HG03565 (cell line): ENCODE measurements around the gene C8B.

ENCODE experiments used
- ATAC-seq: cut with Tn5 transposase; IDR thresholded peaks from one replicate; pipeline ENCODE4 v1.9.1; 2021; ENCODE audit warnings: mild to moderate bottlenecking, moderate library complexity; ENCODE audit not compliant: unreplicated experiment

Gene C8B

DNA sequence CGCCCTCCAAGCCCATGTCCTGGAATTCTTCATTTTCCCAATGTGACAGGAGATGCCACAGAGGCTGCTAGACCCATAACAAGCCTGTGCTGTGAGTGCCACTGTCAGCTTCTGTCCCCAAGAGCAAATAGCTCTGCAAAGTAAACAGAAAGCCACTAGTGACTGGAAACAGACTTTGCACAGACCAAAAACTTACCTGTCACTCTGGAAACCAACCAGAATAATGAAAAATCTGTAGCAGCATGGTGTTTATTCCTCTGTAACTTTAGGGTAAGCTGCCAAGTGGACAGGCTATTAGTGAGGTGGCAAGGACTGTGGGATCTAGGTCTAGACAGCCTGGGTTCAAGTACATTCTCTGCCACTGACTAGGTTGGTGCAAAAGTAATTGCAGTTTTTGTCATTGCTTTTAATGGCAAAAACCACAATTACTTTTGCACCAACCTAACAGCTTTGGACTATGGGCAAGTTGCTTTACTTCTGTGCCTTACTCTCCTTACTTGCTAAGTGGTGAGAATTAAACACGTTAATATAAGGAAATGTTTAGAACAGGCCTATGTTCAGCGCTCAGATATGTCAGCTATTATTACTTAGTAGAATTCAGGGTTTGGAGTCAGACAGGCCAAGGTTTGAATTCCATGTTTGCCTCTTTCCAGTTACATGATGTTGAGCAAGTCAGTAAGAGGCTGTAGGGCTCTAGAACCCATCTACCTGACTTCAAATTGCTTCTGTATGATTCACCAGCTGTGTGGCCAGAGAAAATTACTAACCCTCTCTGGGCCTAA is at the start of gene C8B:
C8B (minus strand) TSS at position 100 of the 782 bp plus-strand sequence; CDS start at position 33, 67 bp downstream.
- ATAC-seq = no peak

DNA sequence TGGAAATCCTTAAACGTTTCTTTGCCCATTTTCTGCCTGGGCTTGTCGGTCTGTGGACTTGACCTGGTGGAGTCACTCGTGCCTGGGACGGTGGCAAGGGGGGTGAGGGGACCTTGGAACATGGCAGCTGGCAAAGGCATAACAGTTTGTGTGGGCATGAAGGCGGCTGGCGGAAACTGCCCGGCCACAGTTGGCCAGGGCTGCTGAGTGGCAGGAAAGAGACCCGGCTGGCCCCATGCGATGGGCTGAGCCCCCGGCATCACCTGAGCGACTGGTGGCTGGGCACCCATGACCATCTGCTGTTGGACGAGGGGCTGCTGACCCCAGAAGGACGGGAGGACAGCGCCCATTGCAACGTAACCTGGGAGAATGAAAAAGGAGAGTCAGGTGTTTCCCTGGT is 49.3 kb upstream of the C8B start:
- no peak for ATAC-seq

DNA sequence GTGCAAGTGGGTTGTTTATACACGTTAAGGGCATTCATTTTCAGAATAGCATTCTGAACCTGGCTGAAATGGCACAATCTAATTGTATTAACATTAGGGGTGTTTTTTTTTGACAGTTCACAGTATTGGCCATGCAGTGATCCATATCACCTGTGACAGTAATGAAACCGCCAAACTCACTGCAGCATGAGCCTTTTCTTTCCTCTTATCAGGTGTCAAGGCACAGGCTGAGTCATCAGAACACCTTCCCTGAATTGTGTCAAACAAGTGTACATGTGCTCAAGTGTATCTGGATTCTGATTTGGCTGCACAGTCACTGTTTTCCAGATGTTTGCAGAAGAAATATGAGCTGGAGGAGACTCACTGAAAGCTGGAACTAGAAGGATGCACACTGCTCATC is 47.7 kb upstream of the C8B start:
- no peak for ATAC-seq

DNA sequence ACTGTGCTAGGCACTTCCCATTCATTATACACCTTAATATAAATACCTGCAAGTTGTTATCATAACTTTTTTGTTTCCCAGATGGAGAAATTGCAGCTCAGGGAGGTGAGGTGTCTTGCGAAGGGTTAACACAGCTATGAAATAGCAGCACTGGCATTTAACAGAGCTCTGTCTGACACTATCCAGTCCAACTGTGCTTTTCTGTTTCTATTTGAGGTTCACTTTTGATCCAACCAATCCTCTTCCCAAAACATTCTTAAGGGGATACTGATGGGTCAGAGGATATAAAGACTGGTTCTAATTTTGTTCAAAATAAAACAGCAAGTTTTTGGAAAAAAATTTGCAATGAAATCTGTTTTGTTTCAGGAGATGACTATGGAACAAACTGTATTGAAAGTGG is 46.5 kb upstream of the C8B start:
- no peak for ATAC-seq

DNA sequence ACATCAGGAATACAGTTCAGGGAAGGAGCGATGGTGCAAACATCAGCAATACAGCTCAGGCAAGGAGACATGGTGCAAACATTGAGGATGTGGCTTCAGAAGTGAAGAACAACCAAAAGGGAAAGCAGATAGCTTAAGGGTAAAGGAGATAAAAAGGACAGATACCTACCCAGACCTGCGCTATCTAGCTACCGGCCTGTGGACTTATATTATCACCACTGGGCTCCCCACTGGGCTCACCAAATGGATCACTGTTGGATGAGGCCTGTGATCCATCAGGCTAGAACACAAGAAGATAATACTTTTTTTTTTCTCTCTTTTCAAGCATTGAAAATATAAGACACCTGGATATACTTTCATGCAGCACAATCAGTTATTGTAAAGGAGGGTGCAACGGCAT is 44.7 kb upstream of the C8B start:
- ATAC-seq = no peak

DNA sequence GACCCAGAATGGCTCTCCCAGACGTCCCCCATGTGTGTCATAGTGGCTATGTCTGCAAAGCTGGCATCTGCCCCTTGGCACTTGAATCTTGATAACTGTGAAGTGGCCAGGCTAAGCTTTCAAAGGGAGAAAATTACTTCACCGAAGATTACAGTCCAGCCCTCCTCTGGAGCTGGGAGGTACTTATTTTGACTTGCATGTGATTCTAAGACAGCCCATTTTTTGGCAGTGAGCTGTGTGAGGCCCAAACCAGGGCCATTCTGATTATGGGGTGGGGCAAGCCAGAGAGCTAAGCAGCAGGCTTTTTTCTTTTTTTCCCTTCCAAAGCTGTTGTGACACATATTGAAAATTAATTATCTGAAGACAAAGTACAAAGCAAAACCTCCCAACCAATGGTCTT is 42.1 kb upstream of the C8B start:
- ATAC-seq = no peak

DNA sequence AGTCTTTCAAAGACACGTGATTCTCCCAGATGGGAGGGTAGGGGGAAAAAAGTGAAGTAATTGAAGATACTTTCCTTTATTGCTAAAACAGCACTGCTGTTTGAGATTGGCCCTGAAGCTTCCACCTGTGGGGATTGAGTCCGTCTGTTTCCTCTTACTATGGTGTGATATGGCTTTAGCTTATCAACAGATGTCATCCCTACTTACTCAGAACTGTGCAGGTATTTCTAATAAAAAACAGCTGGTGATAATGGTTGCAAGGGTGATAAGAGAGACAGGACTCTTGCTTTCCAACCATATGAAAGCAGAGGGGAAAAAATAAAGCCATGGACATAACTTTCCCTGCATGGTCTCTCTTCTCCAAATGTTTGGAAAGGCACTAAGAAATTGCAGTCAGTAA is 41.7 kb upstream of the C8B start:
- ATAC-seq = no peak

DNA sequence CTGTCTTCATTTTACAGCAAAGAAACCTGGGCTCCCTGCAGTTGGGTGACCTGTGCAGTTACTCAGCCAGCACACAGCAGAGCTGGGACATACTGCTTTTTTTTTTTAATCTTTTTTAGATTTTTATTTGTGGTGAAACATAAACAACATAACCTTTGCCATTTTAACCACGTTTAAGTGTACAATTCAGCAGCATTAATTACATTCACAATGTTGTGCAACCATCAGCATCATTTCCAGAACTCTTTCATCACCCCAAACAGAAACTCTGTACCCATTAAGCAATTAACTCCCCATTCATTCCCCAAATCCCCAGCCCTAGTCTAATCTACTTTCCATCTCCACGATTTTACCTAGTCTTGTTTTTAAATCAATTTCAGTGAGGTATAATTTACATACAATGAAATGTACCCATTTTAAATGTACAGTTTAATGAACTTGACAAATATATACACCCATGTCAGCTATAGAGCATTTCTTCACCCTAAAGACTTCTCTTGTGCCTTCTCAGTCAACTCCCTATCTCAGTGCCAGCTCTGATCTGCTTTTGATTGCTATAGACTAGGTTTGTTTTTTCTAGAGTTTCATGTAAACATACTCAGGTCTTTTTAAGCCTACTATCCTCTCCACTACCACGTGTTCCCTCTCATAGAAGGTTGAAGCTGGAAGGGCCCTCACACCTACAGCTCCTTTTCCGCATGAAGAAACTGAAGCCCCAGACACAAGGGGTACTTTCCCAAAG is 37.8 kb upstream of the C8B start:
- no peak for ATAC-seq

DNA sequence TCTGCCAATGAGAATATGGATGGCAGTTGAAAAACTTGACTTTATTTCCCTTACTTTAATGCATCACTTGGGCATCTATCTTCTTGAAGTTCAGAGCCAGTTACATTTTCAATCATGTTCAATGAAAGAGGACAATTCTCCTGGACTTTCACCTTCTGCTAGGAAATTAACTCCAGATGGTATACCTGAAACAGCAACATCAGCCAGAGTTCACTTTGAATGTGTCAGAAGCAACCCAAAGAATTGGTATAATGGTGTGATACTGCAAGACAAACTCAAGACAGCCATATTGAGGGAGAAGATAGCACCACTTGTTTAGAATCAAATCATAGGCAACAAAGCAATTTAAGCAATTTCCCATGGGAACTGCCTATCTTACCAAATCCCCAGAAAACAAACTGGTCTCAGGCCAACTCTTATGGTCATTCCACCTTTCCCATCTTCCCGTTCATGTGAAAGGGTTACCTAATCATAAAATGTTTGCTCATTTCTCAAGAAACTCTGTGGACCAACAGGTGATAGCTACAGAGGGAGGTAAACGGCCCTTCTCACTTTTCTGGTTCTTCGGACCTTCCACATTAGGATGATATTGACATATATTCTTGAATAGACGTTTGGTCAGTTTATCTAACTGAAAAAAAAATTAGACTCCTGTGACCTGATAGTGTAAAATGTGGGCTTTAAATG is 29.7 kb upstream of the C8B start:
- ATAC-seq = no peak

DNA sequence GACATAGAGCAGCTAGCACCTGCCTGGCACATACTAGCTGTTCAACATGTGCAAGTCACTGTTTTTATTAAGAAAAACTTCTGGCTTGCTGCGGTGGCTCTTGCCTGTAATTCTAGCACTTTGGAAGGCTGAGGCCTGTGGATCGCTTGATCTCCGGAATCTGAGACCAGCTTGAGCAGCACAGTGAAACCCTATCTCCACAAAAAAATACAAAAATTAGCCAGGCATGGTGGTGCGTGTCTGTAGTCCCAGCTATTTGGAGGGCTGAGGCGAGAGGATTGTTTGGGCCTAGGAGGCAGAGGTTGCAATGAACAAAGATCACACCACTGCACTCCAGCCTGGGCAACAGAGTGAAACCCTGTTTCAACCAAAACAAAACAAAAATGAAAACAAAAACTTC is 27.7 kb upstream of the C8B start:
- ATAC-seq = no peak

DNA sequence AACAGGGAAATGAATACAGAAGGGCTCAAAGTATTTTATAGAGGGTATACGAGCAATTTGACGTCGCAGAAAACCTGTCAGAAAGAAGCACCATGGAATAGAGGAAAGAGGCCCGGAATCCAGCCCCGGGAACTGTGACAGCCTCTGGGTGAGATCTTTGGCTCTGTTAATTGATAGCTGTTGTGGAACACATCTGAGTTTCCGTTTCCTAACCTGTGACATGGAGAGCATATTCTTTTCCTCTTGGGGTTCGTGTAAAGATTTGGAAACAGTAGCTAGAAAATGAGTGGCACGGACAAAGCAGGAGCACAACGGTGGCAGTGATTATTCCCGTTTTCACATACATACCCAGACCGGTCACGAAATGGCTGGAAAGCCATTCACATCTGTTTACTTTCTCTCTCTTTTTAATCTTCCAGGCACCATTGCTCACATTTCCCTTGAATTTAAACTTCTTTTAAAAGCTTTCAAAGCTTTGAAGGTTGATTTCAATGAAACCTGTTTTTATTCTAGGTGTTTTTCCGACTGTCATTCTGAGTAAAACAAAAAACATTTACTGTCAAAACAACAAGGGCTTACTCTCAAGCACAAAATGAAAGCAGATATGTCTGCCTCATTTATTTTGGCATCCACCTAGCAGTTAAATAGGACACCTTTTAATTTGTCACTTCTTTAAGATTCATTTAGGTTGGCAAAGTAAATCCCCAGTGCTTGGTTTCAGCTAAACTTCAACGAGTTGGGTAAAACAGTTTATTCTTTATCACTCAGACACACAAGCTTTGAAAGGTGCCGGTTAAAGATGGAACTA is 26.7 kb upstream of the C8B start:
- no peak for ATAC-seq

DNA sequence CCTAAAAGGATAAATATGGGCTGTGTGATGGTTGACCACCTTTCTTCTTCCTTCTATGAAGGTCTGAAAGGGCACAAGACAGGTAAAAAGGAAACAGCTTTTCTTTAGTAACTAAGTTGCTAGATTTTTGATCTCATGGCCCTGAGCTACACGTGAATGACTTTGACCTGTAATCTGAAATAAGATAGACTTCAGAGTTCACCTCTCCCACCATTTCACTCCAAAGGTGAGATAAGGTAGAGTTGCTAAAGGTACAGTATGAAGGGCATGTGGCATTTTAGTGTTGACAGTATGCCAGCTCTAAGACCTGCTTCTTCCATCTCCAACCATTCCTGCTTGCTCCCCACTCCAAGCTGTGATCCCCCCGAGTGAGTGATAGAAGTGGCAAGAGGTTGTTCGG is 25.8 kb upstream of the C8B start:
- no peak for ATAC-seq

DNA sequence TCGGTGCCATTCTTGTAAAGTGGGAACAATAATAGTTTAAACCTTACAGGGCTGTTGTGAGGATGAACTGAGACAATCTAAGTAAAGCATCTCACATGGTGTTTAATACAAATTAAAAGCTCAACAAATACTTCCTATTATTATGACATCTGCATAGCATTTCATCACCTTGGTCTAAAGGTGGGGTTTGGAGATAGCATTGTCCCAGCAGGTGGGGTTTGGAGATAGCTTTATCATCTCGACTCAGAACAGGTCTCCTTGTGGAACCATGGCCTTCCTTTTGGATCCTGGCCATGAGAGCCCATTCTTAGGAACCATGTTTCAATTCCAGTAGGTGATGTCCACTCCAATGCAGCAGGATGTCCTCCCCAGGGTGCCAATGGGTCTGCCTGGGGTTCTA is 20.6 kb upstream of the C8B start:
- ATAC-seq = no peak

DNA sequence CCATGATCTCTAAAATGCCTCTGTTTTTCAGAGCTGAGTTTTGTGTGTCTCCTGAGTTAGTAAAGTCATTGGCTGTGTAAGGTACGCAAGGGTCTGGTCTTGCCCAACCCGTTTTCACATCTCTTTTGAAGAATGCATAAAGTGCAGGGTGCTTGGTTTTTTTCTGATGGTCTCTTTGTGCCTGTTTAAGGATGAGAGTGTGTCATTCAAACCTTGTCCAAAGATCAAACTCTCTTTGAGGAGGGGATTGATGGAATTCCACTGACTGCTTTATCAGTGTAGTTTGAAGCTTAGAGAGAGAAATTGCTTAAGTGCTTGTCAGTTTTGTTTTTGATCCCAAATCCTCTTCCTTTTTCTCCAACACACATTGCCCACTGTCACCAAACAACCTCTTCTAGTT is 20.0 kb upstream of the C8B start:
- ATAC-seq = no peak

DNA sequence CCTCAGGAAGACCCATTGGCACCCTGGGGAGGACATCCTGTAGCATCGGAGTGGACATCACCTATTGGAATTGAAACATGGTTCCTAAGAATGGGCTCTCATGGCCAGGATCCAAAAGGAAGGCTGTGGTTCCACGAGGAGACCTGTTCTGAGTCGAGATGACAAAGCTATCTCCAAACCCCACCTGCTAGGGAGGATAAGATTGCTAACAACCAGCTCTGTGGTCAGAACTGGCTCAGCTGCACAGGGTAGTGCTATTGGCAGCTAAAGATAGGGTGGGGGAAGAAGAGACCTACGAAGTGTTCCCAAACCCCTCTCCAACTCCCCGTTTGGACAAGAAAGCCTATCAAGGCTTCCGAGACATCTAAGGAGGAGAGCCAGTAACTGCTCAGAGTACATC is 17.7 kb upstream of the C8B start:
- ATAC-seq = no peak

DNA sequence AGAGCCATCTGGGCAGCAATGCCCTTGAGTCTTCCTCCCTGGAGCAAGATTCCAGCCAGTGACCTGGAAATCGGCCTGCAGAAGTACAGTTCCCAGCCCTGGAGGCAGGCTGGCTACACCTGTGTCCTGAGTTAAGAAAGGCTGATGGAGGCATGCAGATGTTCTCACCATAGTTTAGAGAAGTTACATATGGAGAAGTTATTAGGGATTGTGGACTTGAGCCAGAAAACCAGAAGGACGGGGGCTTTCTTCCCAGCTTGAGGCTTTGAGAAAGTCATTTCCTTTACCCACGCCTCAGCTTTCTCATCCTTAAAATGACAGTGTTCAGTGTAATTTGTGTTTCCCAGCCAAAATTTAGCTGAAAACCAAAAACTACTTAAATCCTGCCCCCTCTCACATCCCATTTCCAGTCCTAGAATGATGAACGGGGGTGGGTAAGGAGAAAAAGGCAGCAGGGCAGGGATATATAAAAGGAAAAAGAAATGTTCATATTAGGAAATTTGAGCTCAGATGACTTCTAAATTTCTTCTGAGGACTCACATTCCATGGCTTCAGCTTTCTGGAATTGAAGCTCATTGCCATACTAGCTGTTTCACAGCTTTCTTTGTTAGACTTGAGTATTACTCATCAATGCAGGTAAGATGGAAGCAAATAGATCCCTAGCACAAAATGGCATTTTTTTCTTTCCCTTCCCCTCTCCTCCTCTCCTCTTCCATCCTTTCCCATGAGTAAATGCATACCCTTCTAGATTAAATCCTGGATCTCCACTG is 14.4 kb upstream of the C8B start:
- no peak for ATAC-seq

DNA sequence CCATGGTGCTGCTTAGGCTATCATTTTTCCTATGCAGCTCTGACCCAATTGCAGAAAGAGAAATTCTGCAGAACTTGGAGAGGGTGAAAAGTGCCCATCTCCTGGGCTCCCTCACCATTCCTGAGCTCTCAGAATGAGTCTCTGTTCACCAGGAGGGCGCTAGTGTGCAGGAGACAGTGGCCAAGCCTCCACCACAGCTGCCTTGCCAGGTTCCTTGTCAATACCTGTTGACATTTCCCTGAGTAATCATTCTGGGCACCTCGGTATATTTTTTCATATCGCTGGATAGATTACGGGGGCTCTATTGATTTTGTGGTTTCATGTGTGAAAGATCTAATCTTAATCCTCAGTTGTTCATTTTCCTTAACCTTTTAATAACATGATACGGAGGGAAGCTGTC is 13.0 kb upstream of the C8B start:
- no peak for ATAC-seq

DNA sequence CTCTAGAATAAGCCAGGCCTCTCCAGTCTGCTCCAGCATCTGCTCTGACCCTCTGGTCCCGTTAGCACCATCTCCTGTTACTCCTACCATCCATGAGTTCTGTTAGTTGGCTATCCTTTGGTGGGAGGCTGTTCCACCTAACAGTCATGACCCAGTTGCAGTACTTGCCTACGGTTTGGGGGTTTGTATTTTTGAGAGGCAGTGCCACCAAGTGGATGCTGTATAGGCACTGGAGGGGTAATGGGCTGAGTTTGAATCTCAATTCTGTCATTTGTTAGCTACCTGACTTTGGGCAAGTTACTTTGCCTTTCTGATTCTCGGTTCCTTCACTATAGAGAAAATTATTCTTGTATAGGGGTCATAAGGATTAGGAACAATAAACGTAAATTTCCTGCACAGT is 12.1 kb upstream of the C8B start:
- no peak for ATAC-seq

DNA sequence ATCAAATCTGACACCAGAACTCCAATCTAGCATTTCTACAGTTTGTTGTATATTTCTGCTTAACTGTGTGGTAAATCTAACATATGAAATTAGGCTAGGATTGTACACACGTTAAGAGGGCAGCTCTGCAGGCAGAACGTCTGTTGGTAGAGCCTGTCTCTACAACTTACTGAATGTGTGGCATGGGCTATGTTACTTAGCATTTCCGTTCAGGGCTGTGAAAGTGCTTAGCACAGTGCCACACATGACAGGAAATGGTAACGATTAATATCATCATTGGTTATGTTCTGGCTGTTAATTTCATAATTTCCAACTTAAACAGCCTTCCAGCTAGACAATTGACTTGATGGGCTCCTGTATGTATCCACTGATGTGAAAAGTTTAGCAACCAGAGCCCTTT is 9.6 kb upstream of the C8B start:
- ATAC-seq = no peak

DNA sequence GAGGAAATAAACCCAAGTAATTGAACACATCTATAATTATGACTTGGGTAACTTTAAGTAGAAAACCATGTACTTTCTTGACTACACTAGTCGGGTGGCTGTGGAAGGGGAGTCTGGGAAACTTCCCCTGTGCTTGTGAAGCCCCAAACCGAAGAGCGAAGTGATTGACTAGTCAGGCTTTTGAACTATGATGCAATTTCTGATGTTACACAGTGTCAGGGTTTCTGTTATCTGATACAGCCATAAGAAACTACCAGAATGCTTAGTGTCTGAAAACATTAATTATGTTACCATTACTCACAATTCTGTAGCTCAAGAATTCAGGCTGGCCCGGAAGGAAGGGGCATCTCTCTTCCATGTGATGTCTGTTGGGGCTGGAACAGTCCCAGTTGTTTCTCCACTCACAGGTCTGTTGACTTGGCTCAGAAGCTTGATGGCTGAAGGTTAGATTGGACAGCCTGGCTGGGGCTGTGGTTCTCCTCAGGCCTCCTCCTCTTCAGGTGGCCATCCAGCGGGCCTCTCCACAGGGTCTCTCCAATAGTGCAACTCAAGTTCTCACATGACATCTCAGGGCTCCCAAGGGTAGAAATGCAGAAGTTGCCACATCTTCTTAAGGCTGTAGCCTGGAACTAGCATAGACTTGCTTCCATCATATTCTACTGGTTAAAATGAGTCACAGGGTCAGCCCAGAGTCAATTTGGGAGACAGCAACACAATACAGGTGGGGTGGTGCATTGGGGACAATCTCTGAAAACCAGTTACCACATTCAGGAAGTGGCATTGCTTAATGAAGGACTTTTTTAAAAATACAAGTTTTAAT is 8.3 kb upstream of the C8B start:
- ATAC-seq = no peak
